Ascending aorta (tissue), 2 donors: Measurements from ENCODE around the gene PPP1R14C. TPM values are rescaled to one million over a fixed set of nuclear protein-coding genes. Genes with fewer than 3 reads are reported as not detected.

Experiments used
- DNase-seq, 2 donors: peaks; one replicate each; pipeline ENCODE4 v3.0.0-alpha.2; 2019; ENCODE audit warnings: low spot score in 2 of 2
- H3K27ac ChIP-seq, 2 donors: fragments of 200-600 bp; sonication (generic); one replicate each; pipeline ENCODE4 v1.5.1; 2016 to 2017; ENCODE audit warnings: mild to moderate bottlenecking in 1 of 2
- H3K27me3 ChIP-seq: fragments of 200-600 bp; sonication (generic); one replicate; pipeline ENCODE4 v1.5.1; 2017
- H3K36me3 ChIP-seq, 2 donors: fragments of 200-600 bp; sonication (generic); one replicate each; pipeline ENCODE4 v1.5.1; 2016
- H3K4me1 ChIP-seq, 2 donors: fragments of 200-600 bp; sonication (generic); one replicate each; pipeline ENCODE4 v1.5.1; 2016 to 2017; ENCODE audit warnings: mild to moderate bottlenecking in 1 of 2
- H3K4me3 ChIP-seq, 2 donors: fragments of 200-600 bp; sonication (generic); one replicate each; pipeline ENCODE4 v1.5.1; 2016 to 2017; ENCODE audit warnings: mild to moderate bottlenecking in 1 of 2
- H3K9me3 ChIP-seq, 2 donors: fragments of 200-600 bp; sonication (generic); one replicate each; pipeline ENCODE4 v1.5.1; 2016
- intact Hi-C: fragments of 100-400 bp; cut with DNase I; formaldehyde crosslinking; loops from one replicate; pipeline ENCODE4 v1.15.1; 2023
- total RNA-seq: library from RNA; depleted of rRNA; stranded (reverse); fragments of >200 nt; gene quantifications from one replicate; pipeline ENCODE4 v1.1.0, GENCODE V29; 2016
- TF ChIP-seq, protein P1 (sequence below), 3 experiments: fragments of 200-600 bp in 2 of 3; fragments of 450-650 bp in 1 of 3; sonication (generic) in 2 of 3; IDR thresholded peaks; one replicate each; pipeline ENCODE4 v1.5.1; 2016 to 2019; ENCODE audit warnings: antibody characterized with exemption in 3 of 3, mild to moderate bottlenecking in 1 of 3, moderate library complexity in 1 of 3

PPP1R14C gene
- total RNA-seq, 1 donor from 2014 or later: not detected

DNA sequence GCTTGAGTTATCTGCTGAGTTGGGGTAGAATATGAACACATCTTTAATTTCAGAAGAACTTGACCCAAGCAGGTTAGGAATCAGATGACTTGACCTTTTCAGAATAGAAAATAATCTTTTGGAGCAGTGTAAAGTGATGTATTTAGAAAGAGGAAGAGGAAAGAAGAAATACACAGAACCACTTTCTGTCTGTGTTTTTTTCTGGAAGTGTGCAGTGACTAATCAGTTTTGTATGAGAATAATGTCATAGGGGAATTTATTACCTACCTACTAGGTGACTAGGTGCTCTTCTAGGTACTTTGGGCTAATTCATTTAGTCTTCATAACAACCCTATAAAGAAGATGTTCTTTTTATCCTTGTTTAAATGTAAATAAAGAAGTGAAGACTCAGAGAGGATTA, 3.0 kb downstream of the PPP1R14C start:
- TF ChIP-seq, protein P1, sequence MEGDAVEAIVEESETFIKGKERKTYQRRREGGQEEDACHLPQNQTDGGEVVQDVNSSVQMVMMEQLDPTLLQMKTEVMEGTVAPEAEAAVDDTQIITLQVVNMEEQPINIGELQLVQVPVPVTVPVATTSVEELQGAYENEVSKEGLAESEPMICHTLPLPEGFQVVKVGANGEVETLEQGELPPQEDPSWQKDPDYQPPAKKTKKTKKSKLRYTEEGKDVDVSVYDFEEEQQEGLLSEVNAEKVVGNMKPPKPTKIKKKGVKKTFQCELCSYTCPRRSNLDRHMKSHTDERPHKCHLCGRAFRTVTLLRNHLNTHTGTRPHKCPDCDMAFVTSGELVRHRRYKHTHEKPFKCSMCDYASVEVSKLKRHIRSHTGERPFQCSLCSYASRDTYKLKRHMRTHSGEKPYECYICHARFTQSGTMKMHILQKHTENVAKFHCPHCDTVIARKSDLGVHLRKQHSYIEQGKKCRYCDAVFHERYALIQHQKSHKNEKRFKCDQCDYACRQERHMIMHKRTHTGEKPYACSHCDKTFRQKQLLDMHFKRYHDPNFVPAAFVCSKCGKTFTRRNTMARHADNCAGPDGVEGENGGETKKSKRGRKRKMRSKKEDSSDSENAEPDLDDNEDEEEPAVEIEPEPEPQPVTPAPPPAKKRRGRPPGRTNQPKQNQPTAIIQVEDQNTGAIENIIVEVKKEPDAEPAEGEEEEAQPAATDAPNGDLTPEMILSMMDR (IDR thresholded peaks at IDR 0.05): no peak
- Histone ChIP-seq H3K4me3 (no peak overlapping the region), H3K9me3 (no peaks in the 10 kb centered on the region), H3K27ac (no peak overlapping the region), H3K4me1 (peaks cover 10 to 16% of the 10 kb centered on the region in 2 donors), H3K27me3 (peaks cover 5% of the 10 kb centered on the region), H3K36me3 (no peaks in the 10 kb centered on the region)
- no peak for DNase-seq
- intact Hi-C loops: no loop called here

DNA sequence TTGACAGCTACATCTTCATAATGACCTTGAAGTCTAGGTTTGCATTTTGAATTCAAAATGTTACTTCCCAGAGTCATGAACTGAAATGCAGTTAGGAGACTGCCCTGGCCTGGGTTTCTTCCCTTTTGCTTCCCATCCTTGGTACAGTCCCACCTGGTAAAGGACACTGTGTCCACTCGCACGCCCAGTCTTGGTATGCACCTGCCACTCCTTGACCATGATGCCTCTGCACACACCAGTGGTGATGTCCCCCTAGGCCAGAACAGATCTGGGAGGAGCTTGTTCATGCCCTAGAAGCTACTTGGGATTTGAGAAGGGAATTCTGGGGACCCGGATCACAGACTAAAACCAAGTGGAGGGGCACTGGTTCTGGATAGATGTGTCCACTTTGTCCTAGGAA, 3.6 kb downstream of the PPP1R14C start:
- TF ChIP-seq, protein P1 (IDR thresholded peaks at IDR 0.05): no peak
- no peak overlapping the region for H3K4me3 ChIP-seq
- peaks cover 10 to 16% of the 10 kb centered on the region in 2 donors for H3K4me1 ChIP-seq
- H3K9me3 ChIP-seq: no peaks in the 10 kb centered on the region
- peaks cover 5% of the 10 kb centered on the region for H3K27me3 ChIP-seq
- intact Hi-C loops: no loop called here
- no peak for DNase-seq
- no peak overlapping the region for H3K27ac ChIP-seq
- no peaks in the 10 kb centered on the region for H3K36me3 ChIP-seq

DNA sequence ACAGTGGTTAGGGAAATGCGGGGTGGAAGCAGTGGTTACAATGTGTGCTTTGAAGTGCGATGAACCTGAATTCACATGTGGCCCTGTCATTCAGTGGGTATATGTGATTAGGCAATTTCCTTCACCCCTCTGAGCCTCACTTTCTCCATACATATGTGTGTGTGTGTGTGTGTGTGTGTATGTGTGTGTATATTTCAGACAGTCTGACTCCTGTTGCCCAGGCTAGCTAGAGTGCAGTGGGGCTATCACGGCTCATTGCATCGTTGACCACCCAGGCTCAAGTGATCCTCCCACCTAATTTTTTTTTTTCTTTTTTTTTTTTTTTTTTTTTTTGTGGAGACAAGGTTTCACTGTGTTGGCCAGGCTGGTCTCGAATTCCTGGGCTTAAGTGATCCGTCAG, 6.3 kb downstream of the PPP1R14C start:
- TF ChIP-seq, protein P1 (IDR thresholded peaks at IDR 0.05): no peak
- H3K27me3 ChIP-seq: no peaks in the 10 kb centered on the region
- no peak overlapping the region for H3K27ac ChIP-seq
- no peak overlapping the region for H3K4me3 ChIP-seq
- no peaks in the 10 kb centered on the region for H3K9me3 ChIP-seq
- no peaks in the 10 kb centered on the region for H3K4me1 ChIP-seq
- DNase-seq: no peak
- H3K36me3 ChIP-seq: no peaks in the 10 kb centered on the region
- intact Hi-C loops: no loop called here

DNA sequence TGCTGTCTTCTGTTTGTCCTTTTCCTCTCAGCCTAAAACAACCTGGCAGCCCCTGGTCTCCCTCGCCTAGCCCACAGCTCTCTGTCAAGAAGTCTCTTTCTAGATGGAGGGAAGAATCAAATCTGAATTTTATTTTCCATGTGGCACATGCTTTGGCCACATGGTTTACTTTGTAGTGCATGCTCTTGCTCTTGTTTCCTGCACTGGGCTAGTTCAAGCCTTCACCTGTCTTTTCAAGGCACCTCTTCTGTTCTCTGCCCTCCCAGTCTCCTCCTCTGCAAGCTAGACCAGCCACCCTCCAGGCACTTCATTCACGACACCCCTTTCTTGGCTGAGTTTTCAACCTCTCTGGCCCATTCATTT, 7.6 kb downstream of the PPP1R14C start:
- Histone ChIP-seq H3K4me1 (no peaks in the 10 kb centered on the region), H3K9me3 (no peaks in the 10 kb centered on the region), H3K27ac (no peak overlapping the region), H3K36me3 (no peaks in the 10 kb centered on the region), H3K27me3 (no peaks in the 10 kb centered on the region), H3K4me3 (no peak overlapping the region)
- DNase-seq: no peak
- intact Hi-C loops: no loop called here
- TF ChIP-seq, protein P1 (IDR thresholded peaks at IDR 0.05): no peak

DNA sequence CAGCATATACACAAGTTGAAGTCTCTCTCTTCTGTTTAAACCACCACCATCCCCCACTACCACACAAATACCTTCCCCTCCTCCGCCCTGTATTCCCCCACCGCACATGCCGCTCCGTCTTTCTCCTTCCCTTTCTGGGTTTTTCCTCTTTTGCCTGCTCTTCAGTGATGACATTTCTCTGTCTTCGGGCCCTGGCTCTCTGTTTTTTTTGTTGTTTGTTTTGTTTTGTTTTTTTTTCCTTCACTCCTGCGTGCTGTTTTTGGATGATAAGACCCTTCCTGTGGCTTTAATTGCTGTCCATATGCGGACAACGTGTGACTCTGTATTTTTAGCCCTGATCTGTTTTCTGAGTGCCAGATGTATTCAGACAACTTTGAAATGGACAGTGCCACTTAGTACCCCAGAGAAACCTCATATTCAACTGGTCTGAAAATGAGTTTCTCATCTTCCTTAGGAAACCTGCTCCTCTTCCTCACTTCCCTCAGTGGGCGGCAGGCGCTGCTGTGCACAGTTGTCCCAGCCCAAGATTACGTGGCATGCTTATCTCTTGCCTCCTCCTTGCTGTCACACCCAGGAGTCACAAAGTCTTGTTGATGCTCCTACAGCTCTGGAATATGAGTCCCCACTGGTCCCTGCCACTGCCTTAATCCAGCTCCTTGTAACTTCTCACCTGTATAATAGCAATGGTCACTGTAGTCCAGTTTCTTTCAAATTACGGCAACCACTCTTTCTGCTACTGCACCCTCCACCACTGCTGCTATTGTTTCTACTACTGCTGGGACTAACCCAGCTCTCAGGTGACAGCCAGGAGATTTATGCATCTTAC, 8.2 kb downstream of the PPP1R14C start:
- intact Hi-C loops: no loop called here
- DNase-seq: no peak
- TF ChIP-seq, protein P1 (IDR thresholded peaks at IDR 0.05): no peak

More for the DNA sequence above, 8.2 kb downstream of the PPP1R14C start:
- Histone ChIP-seq H3K4me1 (no peaks in the 10 kb centered on the region), H3K9me3 (no peaks in the 10 kb centered on the region), H3K4me3 (no peak overlapping the region), H3K27ac (no peak overlapping the region), H3K36me3 (no peaks in the 10 kb centered on the region), H3K27me3 (no peaks in the 10 kb centered on the region)
